ENCODE results near the gene IL6.

DNA sequence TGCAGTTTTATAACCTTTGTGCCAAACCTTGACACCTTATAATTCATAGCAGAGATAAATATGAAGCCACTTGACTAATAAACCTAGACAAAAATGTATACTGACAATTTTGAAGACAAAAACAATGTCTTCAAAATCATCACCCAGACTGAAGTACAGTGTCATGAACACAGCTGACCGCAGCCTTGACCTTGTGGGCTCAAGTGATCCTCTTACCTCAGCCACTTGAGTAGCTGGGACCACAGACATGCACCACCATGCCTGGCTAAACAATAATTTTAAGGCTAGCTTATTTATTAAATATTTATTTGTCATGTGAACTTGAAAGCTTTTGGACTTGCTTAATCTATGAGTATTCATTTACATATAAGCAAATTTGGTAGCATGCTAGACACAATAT is 24.3 kb downstream of the IL6 start:
- TF ChIP-seq SMC3 (IDR thresholded peaks at IDR 0.05) (no peak), POLR2A (IDR thresholded peaks at IDR 0.05; ENCODE audit: low read length) (no peak), KDM1A (IDR thresholded peaks at IDR 0.05; ENCODE audit: low read depth) (no peak), FOSL2 (IDR thresholded peaks at IDR 0.05) (no peak), FOSL2 (CRISPR knock-in tag; IDR thresholded peaks at IDR 0.05) (no peak)
- TF ChIP-seq, protein P1, sequence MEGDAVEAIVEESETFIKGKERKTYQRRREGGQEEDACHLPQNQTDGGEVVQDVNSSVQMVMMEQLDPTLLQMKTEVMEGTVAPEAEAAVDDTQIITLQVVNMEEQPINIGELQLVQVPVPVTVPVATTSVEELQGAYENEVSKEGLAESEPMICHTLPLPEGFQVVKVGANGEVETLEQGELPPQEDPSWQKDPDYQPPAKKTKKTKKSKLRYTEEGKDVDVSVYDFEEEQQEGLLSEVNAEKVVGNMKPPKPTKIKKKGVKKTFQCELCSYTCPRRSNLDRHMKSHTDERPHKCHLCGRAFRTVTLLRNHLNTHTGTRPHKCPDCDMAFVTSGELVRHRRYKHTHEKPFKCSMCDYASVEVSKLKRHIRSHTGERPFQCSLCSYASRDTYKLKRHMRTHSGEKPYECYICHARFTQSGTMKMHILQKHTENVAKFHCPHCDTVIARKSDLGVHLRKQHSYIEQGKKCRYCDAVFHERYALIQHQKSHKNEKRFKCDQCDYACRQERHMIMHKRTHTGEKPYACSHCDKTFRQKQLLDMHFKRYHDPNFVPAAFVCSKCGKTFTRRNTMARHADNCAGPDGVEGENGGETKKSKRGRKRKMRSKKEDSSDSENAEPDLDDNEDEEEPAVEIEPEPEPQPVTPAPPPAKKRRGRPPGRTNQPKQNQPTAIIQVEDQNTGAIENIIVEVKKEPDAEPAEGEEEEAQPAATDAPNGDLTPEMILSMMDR (IDR thresholded peaks at IDR 0.05): no peak

All from A549 (cell line).